ENCODE measurements around the gene RIOX2. TPM values are rescaled to one million over a fixed set of nuclear protein-coding genes. Genes with fewer than 3 reads are reported as not detected.

Gene RIOX2
- total RNA-seq, 4 donors from 2014 or later: 19.5 to 24.2 (median 21.7) TPM

- intact Hi-C loops (cut with DNase I): loop anchor here (5.0 to 10.0 kb wide), 2 partner anchors 47 to 150 kb away; partner anchors contain the start of gene CRYBG3
- no peak overlapping the region for H3K4me3 ChIP-seq
- no peak for TF ChIP-seq CTCF (IDR thresholded peaks at IDR 0.05)
- no peak for TF ChIP-seq EP300 (IDR thresholded peaks at IDR 0.05)
- TF ChIP-seq POLR2AphosphoS5 (IDR thresholded peaks at IDR 0.05): no peak
- no peak for TF ChIP-seq POLR2A (IDR thresholded peaks at IDR 0.05; ENCODE audit: low read depth)
- H3K36me3 ChIP-seq: no peaks in the 10 kb centered on the region
- no peaks in the 10 kb centered on the region for H3K27me3 ChIP-seq
- no peak overlapping the region for H3K27ac ChIP-seq (replicated peaks in 1 of 4)
- no peak for DNase-seq (ENCODE audit: extremely low spot score)
- WGBS: 70% methylated on average over 3 of the region's 3 CpGs
- no peaks in the 10 kb centered on the region for H3K9me3 ChIP-seq
- peaks cover 12 to 26% (median 21%) of the 10 kb centered on the region in 4 donors for H3K4me1 ChIP-seq
Measured at GRCh38 chr3:97974996-97975395, 2.8 kb upstream of the RIOX2 start.

- H3K4me1 ChIP-seq: peaks cover 12 to 35% (median 22%) of the 10 kb centered on the region in 4 donors
- no peaks in the 10 kb centered on the region for H3K9me3 ChIP-seq
- H3K27ac ChIP-seq (replicated peaks in 1 of 4): peak overlapping the region in 3 of 4 donors; percentile 85 to 91 (median 86)
- H3K36me3 ChIP-seq: no peaks in the 10 kb centered on the region
- TF ChIP-seq EP300 (IDR thresholded peaks at IDR 0.05) (no peak), POLR2AphosphoS5 (IDR thresholded peaks at IDR 0.05) (no peak), POLR2A (IDR thresholded peaks at IDR 0.05; ENCODE audit: low read depth) (no peak), CTCF (IDR thresholded peaks at IDR 0.05) (no peak)
- intact Hi-C loops (cut with DNase I): loop anchor here (5.0 to 10.0 kb wide), 2 partner anchors 49 to 148 kb away; partner anchors contain the start of gene CRYBG3
- 84% methylated on average over 9 of the region's 9 CpGs for WGBS
- no peak for DNase-seq (ENCODE audit: extremely low spot score)
- H3K4me3 ChIP-seq: peak overlapping the region; percentile 85 to 92 (median 89)
- no peaks in the 10 kb centered on the region for H3K27me3 ChIP-seq
Measured at GRCh38 chr3:97972976-97973375, 745 bp upstream of the RIOX2 start.

GRCh38 chr3:97970956-97971620 lies 1.1 kb downstream of the RIOX2 start:
- Histone ChIP-seq H3K27ac (replicated peaks in 1 of 4) (peak overlapping the region; percentile 83 to 91 (median 86)), H3K9me3 (no peaks in the 10 kb centered on the region), H3K4me3 (peak overlapping the region; percentile 85 to 92 (median 89)), H3K27me3 (no peaks in the 10 kb centered on the region), H3K4me1 (peaks cover 12 to 35% (median 27%) of the 10 kb centered on the region in 4 donors), H3K36me3 (peaks cover 0 to 13% (median 5%) of the 10 kb centered on the region in 4 donors)
- no peak for DNase-seq (ENCODE audit: extremely low spot score)
- no peak for TF ChIP-seq EP300 (IDR thresholded peaks at IDR 0.05)
- no peak for TF ChIP-seq POLR2AphosphoS5 (IDR thresholded peaks at IDR 0.05)
- TF ChIP-seq POLR2A (IDR thresholded peaks at IDR 0.05; ENCODE audit: low read depth): no peak
- TF ChIP-seq CTCF (IDR thresholded peaks at IDR 0.05): no peak
- WGBS: 71% methylated on average over 9 of the region's 9 CpGs
- intact Hi-C loops (cut with DNase I): loop anchor here (5.0 to 10.0 kb wide), 2 partner anchors 51 to 146 kb away; partner anchors contain the start of gene CRYBG3

GRCh38 chr3:97970156-97970555 lies 2.1 kb downstream of the RIOX2 start:
- TF ChIP-seq POLR2AphosphoS5 (IDR thresholded peaks at IDR 0.05) (no peak), POLR2A (IDR thresholded peaks at IDR 0.05; ENCODE audit: low read depth) (no peak), EP300 (IDR thresholded peaks at IDR 0.05) (no peak), CTCF (IDR thresholded peaks at IDR 0.05) (no peak)
- 95% methylated on average over 1 of the region's 1 CpG for WGBS
- Histone ChIP-seq H3K4me1 (peaks cover 12 to 35% (median 27%) of the 10 kb centered on the region in 4 donors), H3K27me3 (no peaks in the 10 kb centered on the region), H3K36me3 (peaks cover 0 to 16% (median 5%) of the 10 kb centered on the region in 4 donors), H3K27ac (replicated peaks in 1 of 4) (no peak overlapping the region), H3K9me3 (no peaks in the 10 kb centered on the region), H3K4me3 (no peak overlapping the region)
- no peak for DNase-seq (ENCODE audit: extremely low spot score)
- intact Hi-C loops (cut with DNase I): loop anchor here (5.0 to 10.0 kb wide), 2 partner anchors 52 to 145 kb away; partner anchors contain the start of gene CRYBG3

Measured in esophagus muscularis mucosa (tissue), 4 donors.